Stimulated activated CD4-positive, alpha-beta T cell treated with anti-CD3 and anti-CD28 coated beads, Interleukin-1b, Interleukin-23, amount 100 ng/mL, for 1 hour (primary cell): ENCODE results near the gene ASPHD2.
A peak's percentile ranks its signal among the peaks of the same experiment; 100 is the strongest.

Experiments
- DNase-seq, 2 donors: peaks; one replicate each; pipeline ENCODE4 v3.0.0-alpha.2; 2020; ENCODE audit warnings: low read depth in 2 of 2

The ASPHD2 gene

DNA sequence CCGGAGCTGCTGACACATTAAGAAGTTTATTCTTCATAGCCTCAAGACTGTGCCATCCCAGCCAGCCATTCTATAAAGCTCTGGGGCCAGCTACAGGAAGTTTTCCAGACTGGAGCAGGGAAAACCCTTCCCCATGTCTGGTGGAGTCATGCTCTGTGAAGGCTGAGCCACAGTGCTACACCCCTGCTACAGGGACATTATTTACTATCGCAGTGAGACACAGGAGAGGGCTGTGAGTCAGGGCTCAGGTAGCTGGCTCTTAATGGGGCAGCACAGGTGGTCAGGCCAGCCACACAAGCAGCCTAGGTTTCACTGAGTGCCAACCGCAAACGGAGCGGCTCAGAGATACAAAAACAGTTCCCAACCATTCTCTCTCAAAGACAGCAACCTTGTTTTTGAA lies 42.5 kb downstream of the ASPHD2 start:
- DNase-seq, result no peak

DNA sequence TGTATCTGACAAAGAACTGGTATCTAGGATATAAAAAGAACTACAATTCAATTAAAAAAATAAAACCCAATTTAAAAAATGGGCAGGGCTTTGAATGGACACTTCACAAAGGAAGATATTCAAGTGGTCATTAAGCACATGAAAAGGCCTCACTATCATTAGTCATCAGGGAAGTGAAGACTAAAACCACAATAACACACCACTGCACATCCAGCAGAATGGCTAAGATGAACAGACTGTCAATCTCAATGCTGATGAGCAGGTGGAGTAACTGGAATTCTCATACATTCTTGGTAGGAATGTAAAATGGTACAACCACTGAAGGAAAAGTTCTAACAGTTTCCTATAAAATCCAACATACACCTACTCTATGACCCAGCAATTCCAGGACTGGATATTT lies 45.6 kb downstream of the ASPHD2 start:
- no peak for DNase-seq

DNA sequence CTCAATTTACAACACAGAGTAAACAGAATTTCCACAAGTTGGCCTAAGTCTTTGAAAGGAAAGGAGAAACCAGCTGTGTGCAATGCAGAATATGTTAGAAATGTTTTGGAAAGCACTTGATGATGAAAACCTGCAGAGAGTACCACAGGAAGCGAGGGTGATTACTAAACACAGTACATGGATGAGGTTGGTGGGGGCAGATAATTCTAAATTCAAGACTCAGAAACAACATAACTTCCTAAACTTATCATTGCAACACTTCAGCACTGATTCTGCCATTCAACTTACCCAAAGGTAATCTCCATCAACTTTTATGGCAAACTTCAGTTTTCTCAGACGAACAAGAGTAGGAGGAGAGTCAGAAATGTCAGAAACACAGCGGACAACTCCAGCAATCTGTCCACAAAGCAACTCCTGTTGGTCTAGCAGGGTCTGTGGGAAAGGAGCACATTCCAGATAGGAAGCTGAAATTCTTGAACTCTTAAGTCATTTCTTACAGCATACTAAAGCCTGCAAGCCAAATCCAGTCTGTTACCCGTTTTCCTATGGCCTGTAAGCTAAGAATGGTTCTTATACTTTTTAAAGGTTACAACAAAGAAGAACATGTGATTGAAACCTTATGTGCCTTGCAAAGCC lies 47.8 kb downstream of the ASPHD2 start:
- no peak for DNase-seq

DNA sequence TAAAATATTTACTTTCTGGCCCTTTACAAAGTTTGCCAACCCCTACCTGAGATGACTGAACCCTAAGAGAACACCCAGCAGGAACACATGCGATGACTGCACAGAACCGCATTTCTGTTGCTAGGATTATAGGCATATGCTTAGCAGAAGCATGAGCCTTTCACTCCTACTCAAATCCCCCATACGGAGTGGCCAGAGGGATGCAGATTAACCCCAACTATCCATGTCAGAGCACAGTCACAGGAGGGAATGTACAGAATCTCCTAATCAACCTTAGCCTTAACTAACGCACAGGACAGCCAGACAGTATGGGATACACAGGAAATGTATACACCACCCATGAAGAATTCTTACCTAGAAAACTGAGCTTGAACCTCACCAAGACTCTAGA lies 48.3 kb downstream of the ASPHD2 start:
- no peak for DNase-seq

DNA sequence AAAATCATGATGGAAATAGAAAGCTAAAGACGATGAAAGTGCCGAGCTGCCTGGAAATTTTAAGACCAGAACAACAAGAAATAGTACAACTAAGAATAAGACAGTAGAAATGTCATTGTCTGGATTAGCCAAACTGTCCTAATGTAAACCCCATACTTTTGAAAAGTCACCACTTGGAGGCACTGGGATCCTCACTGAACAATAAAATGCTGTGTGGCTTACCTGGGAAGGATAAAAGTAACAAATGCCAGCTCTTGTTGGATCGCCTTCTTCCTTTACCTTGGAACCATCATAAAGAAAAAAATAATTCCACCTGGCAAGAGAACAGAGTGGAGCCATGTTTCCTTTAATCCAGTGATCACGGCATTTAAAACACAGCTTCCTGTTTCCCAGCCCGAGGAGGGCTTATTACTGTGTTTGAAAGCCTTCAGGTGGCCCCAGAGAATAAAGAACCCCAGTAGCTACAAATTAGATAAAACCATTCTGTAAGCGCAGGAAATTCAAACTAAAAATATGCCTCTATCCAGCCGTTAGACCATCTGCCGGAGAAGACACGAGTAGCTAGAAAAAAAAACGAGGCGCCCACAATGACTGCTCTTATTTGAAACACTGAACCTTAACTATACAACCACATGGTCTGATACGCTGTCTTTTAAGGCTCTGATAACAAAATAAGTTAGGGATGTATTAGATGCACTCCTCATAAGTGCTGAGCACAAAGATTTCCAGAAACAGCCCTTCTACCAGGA lies 50.2 kb downstream of the ASPHD2 start:
- DNase-seq, result no peak

DNA sequence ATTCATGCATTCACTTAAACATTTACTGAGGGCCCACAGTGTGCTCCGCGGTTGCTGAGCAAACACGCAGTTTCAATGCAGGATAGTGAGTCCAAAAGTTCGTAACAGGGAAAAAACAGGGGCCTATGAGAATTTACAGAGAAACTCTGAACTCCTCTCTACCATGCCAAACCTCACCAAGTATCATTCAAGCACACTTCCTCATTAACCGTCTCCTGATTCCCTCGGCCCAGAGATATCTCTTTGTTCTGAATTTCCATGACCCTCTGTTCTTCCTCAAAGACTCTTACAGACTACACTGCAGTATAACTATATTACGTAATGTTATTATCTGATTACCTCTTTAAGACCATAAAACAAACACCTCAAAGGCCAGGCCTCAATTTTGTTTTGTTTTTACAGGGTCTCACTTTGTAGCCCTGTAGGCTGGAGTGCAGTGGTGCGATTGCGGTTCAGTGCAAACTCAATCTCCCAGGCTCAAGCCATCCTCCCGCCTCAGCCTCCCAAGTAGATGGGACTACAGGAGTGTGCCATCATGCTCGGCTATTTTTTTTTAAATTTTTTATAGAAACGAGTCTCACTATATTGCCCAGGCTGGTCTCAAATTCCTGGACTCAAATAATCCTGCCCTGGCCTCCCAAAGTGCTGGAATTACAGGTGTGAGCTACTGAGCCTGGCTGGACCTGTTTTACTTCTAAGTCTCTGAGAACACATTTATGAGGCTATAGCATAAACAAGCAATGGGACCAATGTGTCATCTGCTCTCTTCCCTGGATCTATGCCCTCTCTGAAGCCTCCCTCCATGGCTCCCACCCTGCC lies 50.9 kb downstream of the ASPHD2 start:
- no peak for DNase-seq

DNA sequence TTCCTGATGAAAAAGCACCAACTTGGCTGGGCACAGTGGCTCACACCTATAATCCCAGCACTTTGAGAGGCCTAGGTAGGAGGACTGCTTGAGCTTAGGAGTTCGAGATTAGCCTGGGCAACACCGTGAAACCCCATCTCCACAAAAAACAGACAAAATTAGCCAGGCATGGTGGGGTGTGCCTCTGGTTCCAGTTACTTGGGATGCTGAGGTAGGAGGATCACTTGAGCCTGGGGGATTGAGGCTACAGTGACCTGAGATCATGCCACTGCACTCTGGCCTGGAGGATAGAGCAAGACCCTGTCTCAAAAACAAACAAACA lies 51.5 kb downstream of the ASPHD2 start:
- DNase-seq, result no peak

DNA sequence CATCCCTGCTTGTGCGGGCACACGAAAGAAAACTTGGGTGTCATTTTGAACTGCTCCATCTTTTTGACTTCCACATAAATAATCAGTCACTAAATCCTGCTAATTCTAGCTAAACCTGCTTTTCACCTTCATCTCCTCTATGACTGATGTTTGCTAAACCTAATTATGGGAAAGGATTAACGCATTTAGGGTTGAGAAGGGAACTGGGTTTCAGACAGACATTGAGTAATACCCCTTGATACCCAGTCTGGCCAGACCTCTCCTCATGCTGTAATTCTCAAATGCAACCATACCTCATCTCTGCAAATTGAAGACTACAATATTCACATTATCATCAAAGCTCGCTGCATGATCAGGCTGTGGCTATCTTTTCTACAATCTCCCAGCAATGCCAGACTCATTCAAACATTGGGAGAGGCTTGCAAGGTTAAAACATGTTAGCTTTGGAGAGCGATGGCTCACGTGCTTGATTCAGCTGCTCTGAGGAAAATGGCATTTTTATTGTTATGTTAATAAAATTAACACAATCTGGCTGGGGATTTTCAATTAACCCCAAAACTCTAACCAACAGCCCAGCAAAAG lies 52.1 kb downstream of the ASPHD2 start:
- DNase-seq, result no peak

DNA sequence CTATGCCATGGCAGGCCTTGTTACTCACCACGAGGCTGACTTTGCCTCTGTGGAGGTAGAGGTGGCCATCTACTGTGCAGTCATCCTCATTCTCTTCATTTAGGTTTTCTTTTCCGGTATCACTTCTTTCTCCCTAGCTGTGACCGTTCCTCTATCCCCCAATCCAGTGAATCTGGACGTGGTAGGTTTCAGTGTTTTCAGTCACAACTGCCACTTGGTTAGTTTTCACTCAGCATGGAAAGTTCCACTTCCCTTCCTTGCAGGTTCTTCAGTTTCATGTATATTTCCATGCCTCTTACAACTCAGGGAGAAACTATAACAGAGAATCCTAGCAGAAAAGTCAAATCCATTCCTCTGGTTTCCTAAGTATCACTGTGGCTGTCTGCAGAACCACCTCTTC lies 52.6 kb downstream of the ASPHD2 start:
- DNase-seq, result no peak

DNA sequence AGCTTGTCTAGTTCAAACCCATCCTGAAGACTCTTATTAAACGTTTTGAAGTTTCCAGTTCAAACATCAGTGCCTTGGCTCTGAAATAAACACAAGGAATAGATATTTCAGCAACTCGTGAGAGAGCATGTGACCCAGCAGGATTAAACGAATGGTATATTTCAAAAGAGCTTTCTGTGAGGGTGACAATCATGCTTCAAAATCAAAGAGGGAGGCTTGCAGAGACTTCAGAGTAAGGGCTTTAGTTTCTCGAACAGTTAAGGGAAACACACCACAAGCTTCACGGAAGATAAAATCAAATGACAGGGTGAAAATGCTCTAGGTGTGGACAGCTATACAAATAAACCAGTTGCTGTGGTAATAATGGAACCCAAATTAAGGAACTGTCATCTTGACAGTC lies 53.1 kb downstream of the ASPHD2 start:
- no peak for DNase-seq

DNA sequence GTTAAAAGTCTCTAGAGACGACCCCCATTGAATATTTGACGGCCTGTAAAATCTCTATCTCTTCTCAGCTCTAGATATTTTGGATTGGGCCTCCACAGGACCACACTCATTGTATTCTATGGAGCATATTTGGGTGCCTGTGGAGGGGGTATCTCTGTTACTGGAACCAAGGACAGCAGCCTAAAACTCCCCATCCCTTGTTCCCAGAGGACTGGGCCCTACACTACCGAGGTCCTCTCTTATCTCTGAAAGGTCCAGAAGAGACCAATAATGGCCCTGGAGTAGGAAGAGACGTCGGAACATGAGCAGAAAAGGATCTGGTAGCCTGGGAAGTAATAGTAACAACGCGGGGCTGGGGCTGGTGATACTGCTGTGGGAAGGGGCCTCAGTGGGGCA lies 54.0 kb downstream of the ASPHD2 start:
- no peak for DNase-seq

DNA sequence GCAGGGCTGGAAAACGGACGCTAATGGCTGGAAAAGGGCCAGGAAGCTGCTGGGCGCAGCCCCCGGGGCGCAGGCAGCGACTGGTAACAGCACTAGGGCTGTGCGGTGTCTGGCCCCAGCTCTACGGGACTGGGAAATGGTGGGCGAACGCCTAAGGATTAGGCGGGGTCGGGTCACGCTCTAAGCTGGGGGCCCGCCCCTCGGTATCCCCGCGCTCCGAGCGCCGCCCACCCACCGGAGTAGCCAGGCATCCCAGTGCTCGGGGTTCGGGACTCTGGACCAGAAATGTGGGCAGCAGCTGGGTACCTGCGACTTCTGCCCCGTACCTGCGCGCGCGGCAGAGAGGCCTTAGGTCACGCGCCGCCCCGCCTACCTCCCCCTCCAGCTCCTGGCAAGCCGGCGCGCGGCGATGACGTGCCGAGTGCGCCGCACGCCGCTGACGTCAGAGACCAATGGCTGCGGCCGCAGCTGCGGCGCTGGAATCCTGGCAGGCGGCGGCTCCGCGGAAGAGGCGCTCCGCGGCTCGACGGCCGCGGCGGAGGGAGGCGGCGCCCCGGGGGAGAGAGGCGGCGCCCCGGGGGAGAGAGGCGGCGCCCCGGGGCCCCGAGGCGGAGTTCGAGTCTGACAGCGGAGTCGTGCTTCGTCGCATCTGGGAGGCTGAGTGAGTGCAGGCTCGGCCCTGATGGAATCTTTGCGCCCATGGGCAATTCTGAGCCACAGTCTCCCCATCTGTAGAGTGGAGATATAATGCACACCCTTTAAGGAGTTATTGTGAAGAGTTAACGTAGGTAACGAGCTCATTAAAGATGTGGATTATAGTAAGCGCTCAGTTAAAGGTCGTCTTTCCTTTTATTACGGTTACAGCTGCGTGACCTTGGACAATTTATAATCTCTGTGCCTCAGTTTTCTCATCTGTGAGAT lies 54.6 kb downstream of the ASPHD2 start, which contains the start of the genes HPS4 and SRRD:
Gene HPS4 (minus strand): TSS at position 345 of the 921 bp plus-strand sequence. CDS start 2,021 bp downstream, outside the sequence.
Gene SRRD (plus strand): TSS at position 439 of the 921 bp plus-strand sequence. CDS start 14 bp downstream, at position 453.
- DNase-seq, result peak; percentile 83 to 86

DNA sequence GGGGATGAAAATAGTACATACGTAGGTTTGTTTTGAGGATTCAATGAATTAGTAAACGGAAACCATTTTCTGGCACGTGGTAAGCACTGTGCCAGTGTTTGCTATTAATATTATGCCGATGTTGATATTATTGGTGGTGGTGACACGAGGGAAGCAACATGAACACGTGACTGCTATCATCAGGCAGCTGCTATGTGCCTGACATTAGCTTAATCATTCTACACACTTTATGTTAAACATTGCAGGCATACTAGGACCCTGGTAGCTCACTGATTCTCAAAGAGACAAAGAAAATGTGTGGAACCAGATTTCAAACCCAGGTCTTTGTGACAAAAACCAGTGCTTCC lies 55.3 kb downstream of the ASPHD2 start:
- DNase-seq, result no peak

DNA sequence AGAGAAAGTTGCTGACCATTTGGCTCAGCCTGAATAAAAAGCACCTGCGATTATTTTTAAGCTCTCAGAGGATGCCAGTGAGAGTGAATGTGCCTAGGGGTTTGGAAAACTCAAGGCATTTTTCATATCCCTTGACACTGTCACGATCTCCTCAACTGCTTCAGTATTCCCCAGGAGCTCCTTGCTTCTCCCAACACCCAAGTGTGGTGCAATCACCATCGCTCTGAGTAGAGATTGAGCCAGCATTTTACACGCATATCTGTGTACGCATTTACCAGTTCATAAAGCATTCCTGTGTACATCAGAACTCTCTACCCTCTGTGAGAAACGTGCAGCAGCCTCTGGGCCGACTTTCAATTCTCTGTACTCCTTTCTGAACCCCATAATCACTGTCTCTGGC lies 56.0 kb downstream of the ASPHD2 start:
- DNase-seq, result no peak

DNA sequence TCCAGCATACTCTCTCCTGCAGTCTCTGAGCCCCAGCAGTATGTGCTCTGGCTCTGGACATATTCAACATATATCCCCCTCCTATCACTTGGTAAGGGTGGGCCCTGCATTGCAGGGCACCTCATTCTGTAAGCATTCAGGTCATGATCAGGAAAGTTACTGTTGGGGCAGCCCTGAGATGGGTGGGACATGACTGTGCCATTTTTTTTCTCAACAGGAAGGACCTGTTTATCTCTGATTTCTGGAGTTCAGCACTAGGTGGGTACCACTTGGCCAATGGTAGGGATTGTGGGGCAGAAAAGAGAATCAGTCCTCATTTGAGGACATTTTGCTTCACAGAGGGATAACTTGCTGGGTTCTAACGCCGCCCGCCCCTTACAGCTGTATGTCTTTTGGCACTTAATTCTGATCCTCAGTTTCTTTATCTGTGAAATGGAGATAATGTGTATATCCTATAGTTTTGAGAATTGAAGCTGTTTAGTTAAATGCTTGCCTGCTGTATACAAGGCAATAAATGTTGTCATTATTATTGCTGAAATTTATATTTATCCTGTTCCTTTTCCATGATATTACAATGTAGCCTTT lies 56.8 kb downstream of the ASPHD2 start:
- no peak for DNase-seq

DNA sequence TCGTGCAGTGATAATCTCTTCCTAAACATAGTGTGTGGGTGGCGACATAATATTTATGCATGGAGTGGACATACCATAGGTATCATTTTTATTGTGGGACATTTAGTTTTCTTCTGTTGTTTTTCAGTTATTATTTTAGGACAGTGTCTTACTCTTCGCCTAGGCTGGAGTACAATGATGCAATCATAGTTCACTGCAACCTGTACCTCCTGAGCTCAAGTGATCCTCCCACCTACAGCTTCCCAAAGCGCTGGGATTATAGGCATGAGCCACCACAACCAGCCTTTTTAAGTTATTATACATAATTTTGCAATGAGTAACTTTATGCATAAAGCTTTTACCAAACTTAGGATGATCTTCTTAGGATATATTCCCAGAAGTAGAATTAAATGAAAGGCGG lies 57.3 kb downstream of the ASPHD2 start:
- no peak for DNase-seq

DNA sequence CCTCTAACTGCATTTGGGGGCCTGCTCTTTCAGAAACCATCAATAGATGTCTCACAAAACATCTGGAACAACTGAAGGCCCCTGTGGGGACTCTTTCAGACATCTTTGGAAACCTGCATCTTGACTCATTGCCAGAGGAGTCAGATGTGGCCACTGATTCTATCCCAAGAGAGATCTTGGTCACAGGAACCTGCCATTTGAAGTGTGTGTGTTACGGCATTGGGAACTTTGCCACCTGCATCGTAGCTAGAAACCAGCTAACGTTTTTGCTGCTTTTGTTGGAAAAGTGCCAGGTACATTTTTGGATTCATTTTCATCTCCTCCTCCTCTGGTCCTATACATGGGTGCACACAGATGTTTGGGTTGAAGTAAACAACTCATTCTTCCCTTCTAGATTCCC lies 58.9 kb downstream of the ASPHD2 start:
- no peak for DNase-seq

DNA sequence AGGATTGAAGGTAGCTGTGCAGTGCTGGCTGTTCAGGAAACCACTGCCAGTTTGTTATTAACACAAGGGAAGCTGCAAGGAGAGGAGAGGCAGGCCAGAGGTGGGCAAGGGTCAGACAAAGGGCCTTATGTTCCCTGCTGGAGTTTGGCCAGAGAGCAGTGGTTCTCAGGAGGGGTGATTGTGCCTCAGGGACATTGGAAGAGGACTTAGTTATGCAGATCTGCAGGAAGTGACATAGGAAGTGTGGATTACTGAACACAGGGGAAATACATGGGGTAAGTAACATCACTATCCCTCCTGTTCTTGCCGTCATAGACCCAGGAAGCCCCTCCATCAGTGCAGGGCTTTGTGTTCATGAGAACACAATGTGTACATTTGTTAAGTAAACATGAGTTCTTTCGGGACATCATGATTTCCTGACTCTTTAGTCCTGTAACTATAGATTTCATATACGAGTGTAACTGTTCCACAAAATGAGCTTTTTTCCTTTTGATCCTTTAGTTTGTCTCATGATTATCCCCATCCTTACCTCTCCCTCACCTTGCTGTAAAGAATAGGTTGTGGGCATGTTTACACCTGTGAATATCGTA lies 60.5 kb downstream of the ASPHD2 start:
- DNase-seq, result no peak

DNA sequence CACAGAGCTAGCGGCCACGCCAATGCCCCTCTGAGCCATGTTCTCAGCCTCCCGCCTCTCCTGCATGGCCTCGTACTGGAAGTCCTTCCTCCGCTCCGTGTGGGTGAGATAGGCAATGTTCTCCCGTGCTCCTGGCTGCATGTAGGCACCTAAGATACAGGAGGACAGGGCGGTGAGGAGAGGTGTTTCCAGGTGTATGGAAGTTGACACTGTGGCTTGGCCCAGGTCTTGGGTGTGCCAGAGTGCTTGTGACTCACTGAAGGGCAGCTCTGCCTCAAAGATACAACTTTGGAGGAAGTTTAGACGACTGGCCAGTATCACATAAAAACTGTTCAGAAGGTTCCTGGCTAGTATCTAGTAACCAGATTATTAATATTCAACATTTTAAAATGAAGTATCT lies 63.2 kb downstream of the ASPHD2 start:
- DNase-seq, result no peak

DNA sequence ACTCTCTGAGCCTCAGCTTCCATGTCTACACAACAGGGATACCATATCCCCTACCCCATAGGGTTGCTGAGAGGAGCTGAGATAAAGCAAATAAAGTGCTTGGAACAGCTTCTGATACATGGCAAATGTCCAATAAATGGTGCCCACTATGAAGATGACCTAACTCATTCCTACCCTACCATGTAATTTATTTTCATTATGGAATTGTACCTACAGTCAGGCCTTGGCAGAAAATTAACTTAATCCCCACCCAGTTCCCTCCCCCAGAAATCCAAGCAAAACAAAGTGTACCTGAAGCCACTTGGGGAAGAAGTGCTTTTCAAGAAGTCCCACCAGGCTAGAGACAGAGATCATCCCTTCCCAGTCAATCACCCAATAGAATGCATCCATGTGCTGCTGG lies 65.4 kb downstream of the ASPHD2 start:
- no peak for DNase-seq
